ENCODE measurements around the gene SSBP3. TPM values are rescaled to one million over a fixed set of nuclear protein-coding genes. Genes with fewer than 3 reads are reported as not detected.

Gene SSBP3
- total RNA-seq, 1 experiment from 2014 or later = 115 TPM

DNA sequence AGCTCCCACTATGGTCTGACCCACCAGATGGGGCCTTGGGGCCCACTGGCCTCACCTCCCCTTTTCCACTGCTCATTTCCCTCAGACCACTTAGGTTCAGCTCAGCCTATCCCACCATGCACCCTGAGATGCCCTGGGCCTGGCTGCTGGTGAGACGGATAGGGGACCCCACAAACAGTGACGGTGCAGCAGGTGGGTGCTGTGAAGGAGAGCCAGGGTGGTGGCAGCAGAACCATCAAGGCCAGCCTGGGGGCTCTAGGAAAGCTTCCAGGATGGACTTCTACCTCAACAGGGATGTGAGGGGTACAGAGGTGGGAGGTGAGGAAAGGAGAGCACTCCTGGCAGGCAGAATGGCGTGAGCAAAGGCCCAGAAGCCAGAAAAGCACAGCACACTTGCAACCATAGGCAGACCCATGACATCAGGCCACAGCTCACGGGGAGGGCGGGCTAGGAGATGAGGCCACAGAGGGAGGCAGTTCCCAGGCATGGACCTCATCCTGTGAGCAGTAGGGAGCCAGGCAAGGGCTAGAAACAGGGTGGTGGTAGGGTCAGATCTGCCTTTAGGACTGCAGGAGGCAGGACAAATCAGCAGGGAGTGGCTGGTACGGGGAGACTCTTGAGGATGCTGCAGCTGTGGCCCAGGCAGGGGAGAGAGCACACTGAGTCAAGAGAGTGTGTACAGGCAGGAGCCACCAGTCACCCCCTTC is 229.4 kb downstream of the SSBP3 start (continued):
- TF ChIP-seq ARID4B (CRISPR knock-in tag; IDR thresholded peaks at IDR 0.05; ENCODE audit: borderline replicate concordance) (no peak), NR2C2 (CRISPR knock-in tag; IDR thresholded peaks at IDR 0.05) (no peak), GABPB1 (CRISPR knock-in tag; IDR thresholded peaks at IDR 0.05) (no peak), SMAD4 (CRISPR knock-in tag; IDR thresholded peaks at IDR 0.05) (no peak), ZNF423 (CRISPR knock-in tag; IDR thresholded peaks at IDR 0.05) (no peak)
- TF ChIP-seq, protein P1, sequence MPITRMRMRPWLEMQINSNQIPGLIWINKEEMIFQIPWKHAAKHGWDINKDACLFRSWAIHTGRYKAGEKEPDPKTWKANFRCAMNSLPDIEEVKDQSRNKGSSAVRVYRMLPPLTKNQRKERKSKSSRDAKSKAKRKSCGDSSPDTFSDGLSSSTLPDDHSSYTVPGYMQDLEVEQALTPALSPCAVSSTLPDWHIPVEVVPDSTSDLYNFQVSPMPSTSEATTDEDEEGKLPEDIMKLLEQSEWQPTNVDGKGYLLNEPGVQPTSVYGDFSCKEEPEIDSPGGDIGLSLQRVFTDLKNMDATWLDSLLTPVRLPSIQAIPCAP (CRISPR knock-in tag; IDR thresholded peaks at IDR 0.05) = no peak
- TF ChIP-seq, protein P2, sequence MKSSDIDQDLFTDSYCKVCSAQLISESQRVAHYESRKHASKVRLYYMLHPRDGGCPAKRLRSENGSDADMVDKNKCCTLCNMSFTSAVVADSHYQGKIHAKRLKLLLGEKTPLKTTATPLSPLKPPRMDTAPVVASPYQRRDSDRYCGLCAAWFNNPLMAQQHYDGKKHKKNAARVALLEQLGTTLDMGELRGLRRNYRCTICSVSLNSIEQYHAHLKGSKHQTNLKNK (CRISPR knock-in tag; IDR thresholded peaks at IDR 0.05) = no peak

Other genes with a start within 250 kb of the SSBP3 start
- gene CYB5RL, start 206.4 kb downstream of the SSBP3 start, total RNA-seq (2021) = 13.1 to 14.2 TPM (median 13.4 TPM) in 3 replicates
- gene MRPL37, start 206.2 kb downstream of the SSBP3 start, total RNA-seq (2021) = 125 to 143 TPM (median 130 TPM) in 3 replicates
- 3.8 to 4.4 TPM (median 4.2 TPM) in 3 replicates for gene ACOT11, start 141.8 kb upstream of the SSBP3 start, total RNA-seq (2021)
- gene FAM151A, start 217.1 kb upstream of the SSBP3 start, total RNA-seq (2021) = 0.11 TPM in 1 of 3 replicates, not detected in the others
- gene MROH7, start 235.4 kb upstream of the SSBP3 start, total RNA-seq (2021) = 0.13 to 0.44 TPM (median 0.41 TPM) in 3 replicates

Data from WTC11 (cell line).